ENCODE measurements around the gene DNAJC11. TPM values are rescaled to one million over a fixed set of nuclear protein-coding genes. Genes with fewer than 3 reads are reported as not detected.

The DNAJC11 gene
- total RNA-seq, 3 donors from 2014 or later (not counting 1 experiment from before 2014, with no cell fraction given), result 28.7 to 40.1 (median 36.2) TPM

- TF ChIP-seq CTCF (IDR thresholded peaks at IDR 0.05), result no peak
- Mint-ChIP-seq H3K9me3 (no peaks in the 10 kb centered on the region), H3K27me3 (ENCODE audit: low read depth in 2 of 2) (no peaks in the 10 kb centered on the region), H3K27ac (no peak overlapping the region), H3K4me3 (no peak overlapping the region), H3K36me3 (no peaks in the 10 kb centered on the region), H3K4me1 (peaks cover 30 to 43% of the 10 kb centered on the region in 2 donors)
- intact Hi-C loops (cut with micrococcal nuclease), result no loop called here
- 89% methylated on average over 25 of the region's 25 CpGs for WGBS (ENCODE audit: insufficient coverage)
- Histone ChIP-seq H3K4me3 (ENCODE audit: low read length) (no peak overlapping the region), H3K4me1 (ENCODE audit: control insufficient read depth, insufficient read depth, low read length) (peaks cover 28% of the 10 kb centered on the region), H3K36me3 (ENCODE audit: control insufficient read depth, insufficient read depth, low read length) (peaks cover 39% of the 10 kb centered on the region), H3K9me3 (ENCODE audit: control insufficient read depth, insufficient read depth, low read length) (no peaks in the 10 kb centered on the region), H3K27ac (ENCODE audit: low read length) (no peak overlapping the region), H3K27me3 (ENCODE audit: control insufficient read depth, insufficient read depth, low read length) (no peaks in the 10 kb centered on the region)
- ATAC-seq (no peak), DNase-seq (no peak)
Measured at GRCh38 chr1:6588128-6588892, 113.3 kb downstream of the DNAJC11 start.

GRCh38 chr1:6587261-6588005 is 114.2 kb downstream of the DNAJC11 start:
- ATAC-seq, result no peak
- Mint-ChIP-seq H3K4me1 (peaks cover 29 to 43% of the 10 kb centered on the region in 2 donors), H3K27ac (no peak overlapping the region), H3K36me3 (no peaks in the 10 kb centered on the region), H3K4me3 (no peak overlapping the region), H3K9me3 (no peaks in the 10 kb centered on the region), H3K27me3 (ENCODE audit: low read depth in 2 of 2) (no peaks in the 10 kb centered on the region)
- DNase-seq, result no peak
- H3K4me3 ChIP-seq (ENCODE audit: low read length), result no peak overlapping the region
- 41% methylated on average over 13 of the region's 13 CpGs for WGBS (ENCODE audit: insufficient coverage)
- no peaks in the 10 kb centered on the region for H3K27me3 ChIP-seq (ENCODE audit: control insufficient read depth, insufficient read depth, low read length)
- peaks cover 27% of the 10 kb centered on the region for H3K4me1 ChIP-seq (ENCODE audit: control insufficient read depth, insufficient read depth, low read length)
- peaks cover 30% of the 10 kb centered on the region for H3K36me3 ChIP-seq (ENCODE audit: control insufficient read depth, insufficient read depth, low read length)
- H3K9me3 ChIP-seq (ENCODE audit: control insufficient read depth, insufficient read depth, low read length), result no peaks in the 10 kb centered on the region
- intact Hi-C loops (cut with micrococcal nuclease), result no loop called here
- TF ChIP-seq CTCF (IDR thresholded peaks at IDR 0.05), result no peak
- H3K27ac ChIP-seq (ENCODE audit: low read length), result no peak overlapping the region

- Histone ChIP-seq H3K9me3 (ENCODE audit: control insufficient read depth, insufficient read depth, low read length) (no peaks in the 10 kb centered on the region), H3K4me3 (ENCODE audit: low read length) (no peak overlapping the region), H3K4me1 (ENCODE audit: control insufficient read depth, insufficient read depth, low read length) (peaks cover 27% of the 10 kb centered on the region), H3K27me3 (ENCODE audit: control insufficient read depth, insufficient read depth, low read length) (no peaks in the 10 kb centered on the region), H3K27ac (ENCODE audit: low read length) (no peak overlapping the region), H3K36me3 (ENCODE audit: control insufficient read depth, insufficient read depth, low read length) (peaks cover 26% of the 10 kb centered on the region)
- ATAC-seq, result no peak
- Mint-ChIP-seq H3K27ac (no peak overlapping the region), H3K9me3 (no peaks in the 10 kb centered on the region), H3K4me3 (no peak overlapping the region), H3K27me3 (ENCODE audit: low read depth in 2 of 2) (no peaks in the 10 kb centered on the region), H3K4me1 (peaks cover 19 to 41% of the 10 kb centered on the region in 2 donors), H3K36me3 (no peaks in the 10 kb centered on the region)
- intact Hi-C loops (cut with micrococcal nuclease), result no loop called here
- no peak for DNase-seq
- 94% methylated on average over 11 of the region's 11 CpGs for WGBS (ENCODE audit: insufficient coverage)
- TF ChIP-seq CTCF (IDR thresholded peaks at IDR 0.05), result no peak
Measured at GRCh38 chr1:6586404-6586816, 115.2 kb downstream of the DNAJC11 start.

Data from natural killer cell (primary cell).